Upper lobe of right lung (tissue), 1 donor: ENCODE data around the gene TMEM144. TPM values are rescaled to one million over a fixed set of nuclear protein-coding genes. Genes with fewer than 3 reads are reported as not detected.

Source experiments
- ATAC-seq: fragments of 200-7000 bp; cut with Tn5 transposase; one replicate; pipeline ENCODE4 v1.9.1; 2020; ENCODE audit warnings: mild to moderate bottlenecking, moderate library complexity
- DNase-seq: peaks from one replicate; pipeline ENCODE4 v3.0.0-alpha.2; 2020
- H3K27ac ChIP-seq: fragments of 200-600 bp; one replicate; pipeline ENCODE4 v1.8.0; 2022
- H3K27me3 ChIP-seq: fragments of 200-600 bp; one replicate; pipeline ENCODE4 v1.8.0; 2022; ENCODE audit warnings: mild to moderate bottlenecking
- H3K36me3 ChIP-seq: fragments of 200-600 bp; one replicate; pipeline ENCODE4 v1.8.0; 2022
- H3K4me1 ChIP-seq: fragments of 200-600 bp; one replicate; pipeline ENCODE4 v1.8.0; 2022
- H3K4me3 ChIP-seq: fragments of 200-600 bp; one replicate; pipeline ENCODE4 v1.8.0; 2022; ENCODE audit warnings: mild to moderate bottlenecking
- H3K9me3 ChIP-seq: fragments of 200-600 bp; one replicate; pipeline ENCODE4 v1.8.0; 2022
- intact Hi-C: fragments of 100-400 bp; cut with DNase I; formaldehyde crosslinking; loops from one replicate; pipeline ENCODE4 v1.11.0; 2022
- total RNA-seq: library from RNA; stranded (reverse); fragmentation: NEBNext Ultra II Directional; extraction: Animal tissue kit (Norgen Biotek cat#: 25700); gene quantifications from one replicate; pipeline ENCODE4 v1.2.1, GENCODE V29; 2021
- TF ChIP-seq, protein P1 (sequence below): fragments of 200-600 bp; IDR thresholded peaks from one replicate; pipeline ENCODE4 v1.8.0; 2022; ENCODE audit warnings: antibody characterized with exemption
- donor health status: DM: no; HTN: yes; CAD: no; lungs with severe emphysema.

Gene TMEM144
- total RNA-seq, 1 donor from 2014 or later, result 15.5 TPM

GRCh38 chr4:158172261-158173258, 37.7 kb upstream of the TMEM144 start, which contains the start of gene GASK1B:
GASK1B (minus strand) TSS chr4:158173025; CDS start chr4:158171375, 1,650 bp downstream.
- Histone ChIP-seq H3K4me3 (peak within 1 kb of the TSS; percentile 52), H3K27ac (peak within 1 kb of the TSS; percentile 61), H3K27me3 (no peaks in the 10 kb centered on the region), H3K36me3 (no peaks in the 10 kb centered on the region), H3K9me3 (no peaks in the 10 kb centered on the region), H3K4me1 (peaks cover 14% of the 10 kb centered on the region)
- ATAC-seq (peak; percentile 58), DNase-seq (no peak)
- intact Hi-C loops, result loop anchor here (10.0 kb wide), 1 partner anchor 178 kb away; no protein-coding TSS in a partner anchor
- TF ChIP-seq, protein P1, sequence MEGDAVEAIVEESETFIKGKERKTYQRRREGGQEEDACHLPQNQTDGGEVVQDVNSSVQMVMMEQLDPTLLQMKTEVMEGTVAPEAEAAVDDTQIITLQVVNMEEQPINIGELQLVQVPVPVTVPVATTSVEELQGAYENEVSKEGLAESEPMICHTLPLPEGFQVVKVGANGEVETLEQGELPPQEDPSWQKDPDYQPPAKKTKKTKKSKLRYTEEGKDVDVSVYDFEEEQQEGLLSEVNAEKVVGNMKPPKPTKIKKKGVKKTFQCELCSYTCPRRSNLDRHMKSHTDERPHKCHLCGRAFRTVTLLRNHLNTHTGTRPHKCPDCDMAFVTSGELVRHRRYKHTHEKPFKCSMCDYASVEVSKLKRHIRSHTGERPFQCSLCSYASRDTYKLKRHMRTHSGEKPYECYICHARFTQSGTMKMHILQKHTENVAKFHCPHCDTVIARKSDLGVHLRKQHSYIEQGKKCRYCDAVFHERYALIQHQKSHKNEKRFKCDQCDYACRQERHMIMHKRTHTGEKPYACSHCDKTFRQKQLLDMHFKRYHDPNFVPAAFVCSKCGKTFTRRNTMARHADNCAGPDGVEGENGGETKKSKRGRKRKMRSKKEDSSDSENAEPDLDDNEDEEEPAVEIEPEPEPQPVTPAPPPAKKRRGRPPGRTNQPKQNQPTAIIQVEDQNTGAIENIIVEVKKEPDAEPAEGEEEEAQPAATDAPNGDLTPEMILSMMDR, result peak; percentile 58

GRCh38 chr4:158176108-158176507, 34.2 kb upstream of the TMEM144 start:
- Histone ChIP-seq H3K9me3 (no peaks in the 10 kb centered on the region), H3K4me1 (peaks cover 8% of the 10 kb centered on the region), H3K4me3 (no peak overlapping the region), H3K27ac (peak overlapping the region; percentile 14), H3K36me3 (no peaks in the 10 kb centered on the region), H3K27me3 (no peaks in the 10 kb centered on the region)
- DNase-seq (peak; percentile 80), ATAC-seq (peak; percentile 79)
- intact Hi-C loops, result loop anchor here (10.0 kb wide), 1 partner anchor 181 kb away; no protein-coding TSS in a partner anchor
- TF ChIP-seq, protein P1, result no peak

- Histone ChIP-seq H3K27me3 (no peaks in the 10 kb centered on the region), H3K4me3 (no peak overlapping the region), H3K27ac (peak overlapping the region; percentile 14), H3K4me1 (peaks cover 8% of the 10 kb centered on the region), H3K9me3 (no peaks in the 10 kb centered on the region), H3K36me3 (no peaks in the 10 kb centered on the region)
- ATAC-seq (peak; percentile 72), DNase-seq (no peak)
- TF ChIP-seq, protein P1, result no peak
- intact Hi-C loops, result loop anchor here (10.0 kb wide), 1 partner anchor 182 kb away; no protein-coding TSS in a partner anchor
These were observed 33.5 kb upstream of the TMEM144 start for GRCh38 chr4:158176776-158177175.

DNA sequence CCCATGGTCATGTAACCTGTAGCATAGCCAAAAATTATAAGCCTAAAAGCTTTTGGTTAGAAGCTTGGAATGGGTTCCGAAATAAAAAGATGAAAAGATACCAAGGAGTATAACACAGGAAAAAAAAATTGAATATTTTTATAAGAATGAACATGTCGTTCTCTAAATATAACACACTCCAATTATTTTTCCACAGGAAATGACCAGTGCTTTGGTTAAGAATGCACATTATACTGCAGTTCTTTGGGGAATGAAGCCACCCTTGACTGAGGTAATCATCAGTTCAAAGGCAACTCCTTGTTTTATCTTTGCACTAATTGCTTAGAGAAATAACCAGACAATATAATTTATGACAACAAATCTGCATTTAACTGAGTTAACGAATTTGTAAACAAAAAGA, 30.8 kb upstream of the TMEM144 start:
- no peak for ATAC-seq
- intact Hi-C loops, result loop anchor here (10.0 kb wide), 1 partner anchor 185 kb away; no protein-coding TSS in a partner anchor
- Histone ChIP-seq H3K36me3 (no peaks in the 10 kb centered on the region), H3K27ac (no peak overlapping the region), H3K4me3 (no peak overlapping the region), H3K27me3 (no peaks in the 10 kb centered on the region), H3K4me1 (no peaks in the 10 kb centered on the region), H3K9me3 (no peaks in the 10 kb centered on the region)
- no peak for DNase-seq
- TF ChIP-seq, protein P1, result no peak

DNA sequence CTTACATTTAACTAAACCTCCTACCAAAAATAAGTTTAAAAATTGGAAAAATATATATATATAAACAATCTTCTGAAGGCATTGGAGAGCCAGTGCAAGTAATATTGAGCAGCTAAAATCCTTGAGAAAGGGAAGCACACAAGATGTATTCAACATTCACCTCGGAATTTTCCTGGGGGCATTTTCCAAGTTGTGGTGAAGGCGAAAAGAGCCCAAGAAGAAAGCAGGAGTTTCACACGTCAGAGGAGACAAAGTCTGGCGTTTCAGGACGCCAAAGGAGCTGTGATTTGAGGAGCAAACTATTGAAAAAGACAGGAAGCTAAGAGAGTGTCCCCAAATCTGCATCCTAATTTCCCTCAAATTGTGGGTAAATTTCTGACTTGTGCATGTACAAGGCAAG, 28.4 kb upstream of the TMEM144 start:
- ATAC-seq (no peak), DNase-seq (no peak)
- H3K4me1 ChIP-seq, result no peaks in the 10 kb centered on the region
- no peaks in the 10 kb centered on the region for H3K9me3 ChIP-seq
- H3K27me3 ChIP-seq, result no peaks in the 10 kb centered on the region
- TF ChIP-seq, protein P1, result no peak
- no peak overlapping the region for H3K4me3 ChIP-seq
- no peaks in the 10 kb centered on the region for H3K36me3 ChIP-seq
- no peak overlapping the region for H3K27ac ChIP-seq
- intact Hi-C loops, result no loop called here
